ENCODE measurements around the gene MYBL2.
A peak's percentile ranks its signal among the peaks of the same experiment; 100 is the strongest.
"Not testable (repeated sequence)": the region's sequence is repeated elsewhere in the genome, so short reads cannot be mapped to it uniquely, and the experiment has no call there.

The MYBL2 gene

GRCh38 chr20:43666376-43667328, at the start of gene MYBL2:
Gene MYBL2 (plus strand): TSS chr20:43667114. CDS start chr20:43667284, 170 bp downstream.
- peak; percentile 62 to 67 for DNase-seq

- DNase-seq, result no peak
Measured at GRCh38 chr20:43631598-43631997, 35.3 kb upstream of the MYBL2 start.

GRCh38 chr20:43636429-43636828, 30.5 kb upstream of the MYBL2 start:
- DNase-seq, result no peak

- DNase-seq, result no peak
Measured at GRCh38 chr20:43642548-43642947, 24.4 kb upstream of the MYBL2 start.

GRCh38 chr20:43650997-43651525, 15.9 kb upstream of the MYBL2 start:
- DNase-seq, result no peak

DNA sequence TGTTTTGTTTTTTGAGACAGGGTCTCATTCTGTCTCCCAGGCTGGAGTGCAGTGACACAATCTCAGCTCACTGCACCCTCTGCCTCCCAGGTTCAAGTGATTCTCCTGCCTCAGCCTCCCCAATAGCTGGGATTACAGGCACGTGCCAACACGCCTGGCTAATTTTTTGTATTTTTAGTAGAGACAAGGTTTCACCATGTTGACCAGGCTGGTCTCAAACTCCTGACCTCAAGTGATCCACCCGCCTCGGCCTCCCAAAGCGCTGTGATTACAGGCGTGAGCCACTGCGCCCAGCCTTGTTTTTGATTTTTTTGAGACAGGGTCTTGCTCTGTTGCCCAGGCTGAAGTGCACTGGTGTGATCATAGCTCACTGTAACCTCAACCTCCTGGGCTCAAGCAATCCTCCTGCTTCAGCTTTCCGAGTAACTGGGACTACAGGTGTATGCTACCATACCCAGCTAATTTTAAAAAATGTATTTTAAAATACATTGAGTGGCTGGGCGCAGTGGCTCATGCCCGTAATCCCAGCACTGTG, 15.2 kb upstream of the MYBL2 start:
- not testable (repeated sequence) for DNase-seq

DNA sequence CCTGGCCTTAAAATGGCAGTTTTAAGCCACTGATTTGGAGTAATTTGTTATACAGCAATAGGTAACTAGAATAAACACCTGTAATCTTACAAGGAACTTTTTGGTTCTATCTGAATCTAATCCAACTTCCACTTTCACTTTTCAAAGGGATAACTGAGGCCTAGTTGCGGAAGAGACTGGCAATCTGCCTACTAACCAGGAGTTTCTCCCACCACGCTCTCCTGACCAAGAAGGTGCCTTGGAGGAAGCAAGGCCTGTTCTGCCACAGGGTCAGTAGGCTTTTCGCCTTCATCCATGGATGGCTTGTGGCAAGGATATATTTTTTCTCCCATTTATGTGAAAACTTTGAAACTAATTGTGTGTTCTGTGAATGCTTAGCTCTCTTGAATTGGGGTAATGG, 12.9 kb upstream of the MYBL2 start:
- DNase-seq, result no peak

DNA sequence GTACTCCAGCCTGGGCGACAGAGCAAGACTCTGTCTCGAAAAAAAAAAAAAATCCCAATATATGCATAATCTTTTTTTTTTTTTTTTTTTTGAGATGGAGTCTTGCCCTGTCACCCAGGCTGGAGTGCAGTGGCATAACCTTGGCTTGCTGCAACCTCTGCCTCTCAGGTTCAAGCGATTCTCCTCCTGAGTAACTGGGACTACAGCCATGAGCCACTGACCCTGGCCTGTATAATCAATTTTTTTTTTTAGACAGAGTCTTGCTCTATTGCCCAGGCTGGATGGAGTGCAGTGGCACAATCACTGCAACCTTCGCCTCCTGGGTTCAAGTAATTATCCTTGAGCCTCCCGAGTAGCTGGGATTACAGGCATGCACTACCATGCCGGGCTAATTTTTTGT, 11.7 kb upstream of the MYBL2 start:
- not testable (repeated sequence) for DNase-seq

DNA sequence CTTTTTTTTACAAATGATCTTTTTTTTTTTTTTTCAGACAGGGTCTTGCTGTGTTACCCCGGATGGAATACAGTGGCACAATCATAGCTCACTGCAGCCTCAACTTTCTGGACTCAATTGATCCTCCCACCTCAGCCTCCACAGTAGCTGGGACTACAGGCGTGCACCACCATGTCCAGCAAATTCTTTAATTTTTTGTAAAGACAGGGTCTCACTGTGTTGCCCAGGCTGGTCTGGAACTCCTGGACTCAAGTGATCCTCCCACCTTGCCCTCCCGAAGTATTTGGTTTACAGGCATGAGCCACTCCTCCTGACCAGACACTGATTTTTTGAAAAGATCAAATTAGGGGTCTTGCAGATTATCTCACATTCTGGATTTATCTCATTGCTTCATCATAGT, 11.0 kb upstream of the MYBL2 start:
- DNase-seq, result no peak

DNA sequence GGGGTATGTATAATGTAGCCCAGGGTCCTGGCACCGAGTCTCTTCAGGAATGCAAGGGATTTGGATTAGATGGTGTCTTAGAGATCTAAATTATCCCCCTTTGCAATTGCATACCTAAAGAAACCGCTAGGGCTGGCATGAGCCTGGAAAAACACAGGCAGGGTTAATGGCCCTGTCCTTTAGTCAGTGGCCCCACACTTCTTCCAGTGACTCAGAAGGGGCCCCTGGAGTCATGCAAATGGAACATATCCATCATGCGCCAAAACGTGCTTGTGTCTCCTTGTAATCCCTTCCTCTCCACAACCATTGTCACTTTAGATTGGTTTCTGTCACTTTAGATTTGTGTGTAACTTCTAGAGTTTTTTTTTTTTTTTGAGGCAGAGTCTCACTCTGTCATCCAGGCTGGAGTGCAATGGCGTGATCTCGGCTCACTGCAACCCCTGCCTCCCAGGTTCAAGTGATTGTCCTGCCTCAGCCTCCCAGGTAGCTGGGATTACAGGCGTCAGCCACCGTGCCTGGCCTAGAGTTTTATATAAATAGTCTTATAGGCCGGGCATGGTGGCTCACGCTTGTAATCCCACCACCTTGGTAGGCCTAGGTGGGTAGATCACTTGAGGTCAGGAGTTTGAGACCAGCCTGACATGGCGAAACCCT, 8.7 kb upstream of the MYBL2 start:
- DNase-seq, result no peak

- DNase-seq, result no peak
Measured at GRCh38 chr20:43658723-43659419, 8.0 kb upstream of the MYBL2 start.

DNA sequence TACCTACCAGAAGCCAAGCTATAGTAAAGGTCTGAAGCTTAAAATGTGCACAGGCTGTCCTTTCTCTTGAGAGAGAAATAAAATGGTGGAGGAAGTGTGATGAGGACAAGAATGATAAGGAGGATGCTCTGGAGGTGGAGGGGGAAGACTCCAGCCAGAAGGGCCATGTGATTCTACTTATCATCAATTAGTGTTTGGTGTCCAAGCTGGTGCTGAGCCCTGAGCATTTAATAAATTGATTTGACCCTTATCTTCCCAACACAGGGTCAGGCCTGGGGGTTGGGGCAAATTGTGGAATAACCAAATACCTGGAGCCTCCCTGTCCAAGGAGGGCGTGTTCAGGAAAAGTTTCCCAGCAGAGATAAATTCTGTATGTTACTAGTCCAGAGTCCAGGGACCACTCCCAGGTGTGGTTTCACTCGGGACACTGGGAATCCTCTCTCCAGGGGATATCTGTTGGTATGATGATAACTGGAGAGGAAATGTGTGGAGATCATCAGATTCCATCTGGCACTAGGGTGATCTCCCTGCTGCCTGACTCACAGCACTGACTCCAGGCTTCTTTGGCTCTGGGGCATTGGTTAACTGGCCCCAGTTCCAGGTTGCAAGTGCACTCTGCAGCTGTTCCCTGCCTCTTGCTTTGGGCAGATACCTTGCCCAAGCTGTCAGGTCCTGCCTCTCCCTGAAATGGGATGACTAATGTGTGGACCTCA, 3.8 kb upstream of the MYBL2 start:
- no peak for DNase-seq

DNA sequence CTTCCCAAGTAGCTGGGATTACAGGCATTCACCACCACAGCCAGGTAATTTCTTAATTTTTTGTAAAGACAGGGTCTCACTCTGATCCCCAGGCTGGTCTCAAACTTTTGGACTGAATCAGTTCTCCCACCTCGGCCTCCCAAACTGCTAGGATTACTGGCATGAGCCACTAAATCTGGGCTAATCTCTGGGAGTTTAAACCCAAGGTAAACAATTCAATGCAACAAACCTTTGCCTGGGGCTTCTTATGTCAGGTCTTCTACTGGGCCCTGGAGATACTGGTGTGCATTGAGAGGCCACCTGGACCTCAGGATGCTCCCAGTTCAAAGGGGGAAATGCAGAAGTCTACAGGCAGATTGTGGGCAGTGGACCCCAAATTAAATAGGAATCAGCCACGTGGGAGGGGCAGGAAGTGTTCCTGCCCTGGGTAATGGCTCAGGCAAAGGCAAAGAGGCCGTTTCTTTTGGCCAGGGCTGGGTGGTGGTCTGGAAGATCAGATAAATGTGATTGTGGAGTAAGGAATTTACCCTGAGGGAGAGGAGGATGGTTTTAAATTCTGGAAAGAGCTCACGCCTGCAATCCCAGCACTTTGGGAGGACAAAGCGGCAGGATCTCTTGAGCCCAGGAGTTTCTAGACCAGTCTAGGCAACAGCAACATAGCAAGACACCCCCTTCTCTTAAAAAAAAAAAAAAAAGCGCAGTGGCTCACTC, 1.3 kb upstream of the MYBL2 start:
- no peak for DNase-seq

GRCh38 chr20:43667341-43668132, 623 bp downstream of the MYBL2 start:
- no peak for DNase-seq

- DNase-seq, result no peak
Measured at GRCh38 chr20:43669332-43669731, 2.4 kb downstream of the MYBL2 start.

DNA sequence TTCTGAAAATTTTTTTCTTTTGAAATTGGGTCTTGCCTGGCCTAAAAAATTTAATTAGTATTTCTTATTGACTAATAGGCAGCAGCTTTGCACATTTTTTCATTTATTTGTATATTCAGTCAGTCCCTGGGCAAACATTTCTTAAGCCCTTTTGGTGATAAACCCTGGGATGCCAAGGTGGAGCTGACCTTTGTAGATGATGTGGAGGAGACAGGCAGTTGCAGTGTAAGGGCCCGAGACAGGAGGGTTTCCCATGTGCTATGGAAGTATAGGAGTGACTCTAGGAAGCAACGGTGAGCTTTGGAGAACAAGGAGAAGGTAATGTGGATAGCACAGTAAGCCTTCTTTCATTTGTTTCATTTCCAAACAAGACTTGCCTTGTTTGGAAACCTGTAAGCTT, 3.5 kb downstream of the MYBL2 start:
- DNase-seq, result no peak

DNA sequence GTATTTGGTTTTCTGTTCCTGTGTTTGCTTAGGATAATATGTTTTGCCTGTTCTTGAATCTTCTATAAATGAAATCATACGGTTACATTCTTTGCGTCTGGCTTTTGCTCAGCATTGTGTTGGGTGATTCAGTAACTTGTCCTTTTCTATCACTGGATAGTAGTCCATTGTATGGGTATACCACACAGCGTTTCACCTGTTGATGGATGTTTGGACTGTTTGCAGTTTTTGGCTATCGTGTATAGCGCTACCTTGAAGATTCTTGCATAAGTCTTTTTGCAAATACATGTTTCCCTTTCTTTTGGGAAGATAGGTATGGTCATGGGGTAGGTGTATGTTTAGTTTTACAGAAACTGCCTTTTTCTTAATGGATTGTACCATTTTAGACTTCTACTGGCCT, 9.5 kb downstream of the MYBL2 start:
- no peak for DNase-seq

DNA sequence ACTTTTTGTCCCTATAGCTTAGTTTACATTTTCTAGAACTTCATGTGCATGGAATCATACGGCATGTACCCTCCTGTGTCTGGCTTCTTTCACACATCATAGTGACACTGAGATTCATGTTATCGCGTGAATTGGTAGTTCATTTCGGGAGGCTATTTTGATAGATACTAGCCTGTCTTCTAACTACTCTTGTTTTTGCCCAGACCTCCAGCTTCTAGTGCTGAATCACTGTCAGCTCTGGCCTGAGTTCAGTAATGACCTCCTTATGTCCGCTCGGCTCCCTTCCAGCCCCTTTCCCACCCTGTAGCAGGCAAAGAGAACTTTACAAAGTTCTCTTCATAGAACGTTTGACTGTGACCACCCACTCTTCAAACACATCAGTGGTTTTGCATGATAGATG, 14.1 kb downstream of the MYBL2 start:
- DNase-seq, result no peak

- no peak for DNase-seq
Measured at GRCh38 chr20:43681468-43681942, 14.6 kb downstream of the MYBL2 start.

GRCh38 chr20:43681991-43682410, 15.1 kb downstream of the MYBL2 start:
- no peak for DNase-seq

- no peak for DNase-seq
Measured at GRCh38 chr20:43682446-43682845, 15.5 kb downstream of the MYBL2 start.

Measured in NCI-H1930 (cell line).